RWPE1 (cell line): ENCODE measurements around the gene SLC15A1.

ENCODE experiments used
- CTCF ChIA-PET: fragments of 350-600 bp; sonication (Branson Sonifier 250); formaldehyde crosslinking; extraction: SDS; loops from one replicate; lab custom pipeline; 2021; lab: Yijun Ruan, JAX
- POLR2A ChIA-PET: fragments of 400-600 bp; formaldehyde crosslinking; extraction: SDS; loops from one replicate; lab custom pipeline; 2020; ENCODE audit warnings: antibody characterized with exemption; ENCODE audit not compliant: low non-redundant PET; lab: Yijun Ruan, JAX
- DNase-seq: peaks from one replicate; pipeline ENCODE4 v3.0.0; 2012; ENCODE audit warnings: low spot score
- H3K27ac ChIP-seq: fragments of 450-650 bp; 2 replicates; pipeline ENCODE4 v1.5.1; 2017
- TF ChIP-seq, protein P1 (sequence below): fragments of 450-650 bp; conservative IDR thresholded peaks from 2 replicates; pipeline ENCODE4 v1.5.1; 2017; ENCODE audit warnings: low read depth, mild to moderate bottlenecking

SLC15A1 gene

DNA sequence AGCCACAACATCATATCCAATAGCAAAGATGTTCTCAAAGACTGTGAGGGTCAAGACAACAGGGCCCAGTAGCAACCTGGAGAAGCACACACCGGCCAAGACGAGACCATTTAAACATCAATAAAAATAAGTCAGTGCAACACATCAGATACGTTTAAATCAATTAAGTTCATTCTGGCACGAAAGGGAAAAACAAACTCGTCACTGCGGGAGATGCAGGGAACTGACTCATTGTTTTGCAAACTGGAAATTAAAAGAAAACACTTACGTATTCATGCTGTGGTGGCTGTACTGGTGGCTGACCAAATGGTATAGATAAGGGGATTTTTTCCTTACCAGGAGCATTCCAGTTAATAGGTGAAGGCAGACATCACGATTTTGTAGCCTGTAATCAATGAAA, 26.3 kb upstream of the SLC15A1 start:
- TF ChIP-seq, protein P1, sequence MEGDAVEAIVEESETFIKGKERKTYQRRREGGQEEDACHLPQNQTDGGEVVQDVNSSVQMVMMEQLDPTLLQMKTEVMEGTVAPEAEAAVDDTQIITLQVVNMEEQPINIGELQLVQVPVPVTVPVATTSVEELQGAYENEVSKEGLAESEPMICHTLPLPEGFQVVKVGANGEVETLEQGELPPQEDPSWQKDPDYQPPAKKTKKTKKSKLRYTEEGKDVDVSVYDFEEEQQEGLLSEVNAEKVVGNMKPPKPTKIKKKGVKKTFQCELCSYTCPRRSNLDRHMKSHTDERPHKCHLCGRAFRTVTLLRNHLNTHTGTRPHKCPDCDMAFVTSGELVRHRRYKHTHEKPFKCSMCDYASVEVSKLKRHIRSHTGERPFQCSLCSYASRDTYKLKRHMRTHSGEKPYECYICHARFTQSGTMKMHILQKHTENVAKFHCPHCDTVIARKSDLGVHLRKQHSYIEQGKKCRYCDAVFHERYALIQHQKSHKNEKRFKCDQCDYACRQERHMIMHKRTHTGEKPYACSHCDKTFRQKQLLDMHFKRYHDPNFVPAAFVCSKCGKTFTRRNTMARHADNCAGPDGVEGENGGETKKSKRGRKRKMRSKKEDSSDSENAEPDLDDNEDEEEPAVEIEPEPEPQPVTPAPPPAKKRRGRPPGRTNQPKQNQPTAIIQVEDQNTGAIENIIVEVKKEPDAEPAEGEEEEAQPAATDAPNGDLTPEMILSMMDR = no peak
- H3K27ac ChIP-seq = no peak overlapping the region
- ChIA-PET POLR2A (no interaction called here), CTCF (no interaction called here)
- DNase-seq = no peak

DNA sequence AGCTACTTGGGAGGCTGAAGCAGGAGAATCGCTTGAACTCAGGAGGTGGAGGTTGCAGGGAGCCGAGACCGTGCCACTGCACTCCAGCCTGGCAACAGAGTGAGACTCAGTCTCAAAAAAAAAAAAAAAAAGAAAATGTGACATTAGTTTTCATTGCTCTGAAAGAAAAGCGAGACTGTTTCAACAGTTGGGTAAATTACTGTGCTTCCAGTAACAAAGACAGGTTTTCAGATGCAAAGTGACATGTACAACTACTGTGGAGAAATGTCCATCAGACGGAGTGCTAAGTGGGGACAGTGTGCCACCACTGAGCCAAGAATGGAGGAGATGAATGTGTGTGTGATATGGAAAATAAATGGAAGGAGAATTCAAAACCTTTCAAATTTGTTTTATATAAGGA, 24.2 kb upstream of the SLC15A1 start:
- no peak overlapping the region for H3K27ac ChIP-seq
- no peak for DNase-seq
- TF ChIP-seq, protein P1 = no peak
- ChIA-PET CTCF (no interaction called here), POLR2A (no interaction called here)

DNA sequence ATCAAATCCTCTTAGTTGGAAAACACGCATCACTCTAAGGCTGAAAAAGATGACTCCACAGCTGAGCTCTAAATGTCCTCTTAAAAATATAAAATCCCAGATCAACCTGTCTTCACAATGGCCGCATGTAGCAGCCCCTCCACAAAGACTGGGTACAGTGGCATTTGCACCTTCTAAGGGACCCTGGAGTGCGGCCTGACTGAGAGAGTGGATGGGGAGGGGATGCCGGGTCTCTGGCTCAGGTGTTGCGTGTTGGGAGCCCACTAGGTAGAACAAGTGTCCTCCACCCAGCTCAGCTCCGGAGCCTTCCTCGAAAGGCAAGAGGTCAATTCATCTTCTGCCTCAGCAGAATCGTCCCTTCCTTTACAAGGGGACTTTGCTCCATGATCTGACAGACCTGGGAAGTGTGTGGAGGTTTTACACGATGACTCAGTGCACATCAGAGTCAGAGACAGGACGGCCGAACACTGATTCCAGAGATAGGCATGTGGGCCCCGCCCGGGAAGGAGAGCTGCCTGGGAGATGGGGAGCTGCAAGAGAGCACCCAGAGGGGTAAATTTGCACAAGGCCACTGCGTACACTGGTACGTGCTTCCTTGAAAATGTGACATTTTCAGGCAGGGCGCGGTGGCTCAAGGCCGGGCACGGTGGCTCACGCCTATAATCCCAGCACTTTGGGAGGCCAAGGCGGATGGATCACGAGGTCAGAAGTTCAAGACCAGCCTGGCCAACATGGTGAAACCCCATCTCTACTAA, 23.5 kb upstream of the SLC15A1 start:
- ChIA-PET CTCF (interaction anchor here (0.6 kb wide), 1 partner anchor 21 kb away, joined by 3 read pairs; no protein-coding TSS in a partner anchor), POLR2A (no interaction called here)
- peak; percentile 89 for DNase-seq
- TF ChIP-seq, protein P1 = no peak
- H3K27ac ChIP-seq = no peak overlapping the region

DNA sequence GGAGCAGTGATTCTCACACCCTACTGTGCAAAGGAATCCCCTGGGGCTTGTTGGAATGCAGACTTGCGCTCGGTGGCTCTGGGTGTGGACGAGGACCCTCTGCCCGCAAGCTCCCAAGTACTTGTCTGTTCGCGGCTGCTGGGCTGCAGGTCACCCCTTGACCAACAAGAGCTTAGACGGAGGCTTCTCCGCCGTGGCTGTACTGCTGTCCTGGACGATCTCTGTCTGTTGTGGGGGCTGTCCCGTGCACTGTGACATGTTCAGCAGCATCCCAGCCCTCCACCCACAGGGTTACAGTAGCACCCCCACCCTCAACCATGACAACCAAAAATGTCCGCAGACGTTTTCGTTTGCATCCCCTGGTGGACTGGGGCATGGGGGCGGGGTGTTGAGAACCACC, 22.9 kb upstream of the SLC15A1 start:
- CTCF ChIA-PET = interaction anchor here (0.6 kb wide), 1 partner anchor 21 kb away, joined by 3 read pairs; no protein-coding TSS in a partner anchor
- no peak overlapping the region for H3K27ac ChIP-seq
- DNase-seq = no peak
- POLR2A ChIA-PET = no interaction called here
- TF ChIP-seq, protein P1 = no peak

DNA sequence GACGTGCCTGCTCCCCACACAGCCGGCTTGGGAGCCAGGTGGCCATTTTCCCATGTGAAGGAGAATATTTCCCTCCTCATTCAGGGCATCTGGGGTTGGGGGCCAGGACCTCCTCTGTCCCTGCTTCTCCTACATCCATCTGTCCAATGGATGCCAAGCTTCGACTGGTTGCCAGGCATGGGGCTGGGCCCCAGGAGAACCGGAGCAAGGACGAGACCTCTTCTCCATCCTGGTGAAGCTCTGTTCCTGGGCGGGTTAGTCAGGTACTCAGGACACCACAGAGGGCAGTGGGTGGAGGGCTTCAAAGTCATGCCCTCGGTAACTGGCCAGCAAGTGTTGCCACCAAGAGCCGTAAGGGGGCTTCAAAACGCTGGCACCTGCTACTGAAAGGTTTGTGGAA, 22.3 kb upstream of the SLC15A1 start:
- ChIA-PET CTCF (no interaction called here), POLR2A (no interaction called here)
- no peak for DNase-seq
- H3K27ac ChIP-seq = no peak overlapping the region
- TF ChIP-seq, protein P1 = no peak

DNA sequence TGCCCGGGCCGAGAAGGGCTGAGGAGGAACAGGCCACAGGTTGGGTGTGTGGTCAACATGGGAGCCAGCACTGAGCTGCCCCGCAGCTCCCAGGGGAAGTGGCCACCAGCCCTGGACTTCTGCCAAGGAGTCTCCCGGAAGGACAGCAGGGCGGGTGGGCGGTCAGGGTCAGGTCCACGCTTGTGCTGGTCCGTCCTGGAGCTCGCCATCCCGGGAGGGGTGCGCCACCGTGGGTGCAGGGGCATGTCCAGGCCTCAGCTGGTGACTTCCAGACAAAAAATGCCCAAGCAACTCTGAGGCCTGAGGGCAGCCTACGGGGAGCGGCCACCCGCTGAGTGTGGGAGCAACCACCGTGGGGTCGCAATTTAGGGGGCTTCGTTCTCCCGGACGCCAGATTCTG, 21.4 kb upstream of the SLC15A1 start:
- ChIA-PET CTCF (interaction anchor here (0.5 kb wide), 1 partner anchor 1143 kb away, joined by 4 read pairs; no protein-coding TSS in a partner anchor), POLR2A (no interaction called here)
- TF ChIP-seq, protein P1 = no peak
- no peak overlapping the region for H3K27ac ChIP-seq
- DNase-seq = no peak
